Activated B cell treated with CpG ODN at 0.5 μM for 24 hours (primary cell): ENCODE measurements around the gene PTPRO. TPM values are rescaled to one million over a fixed set of nuclear protein-coding genes. Genes with fewer than 3 reads are reported as not detected.

Experiments used
- ATAC-seq: fragments of 200-7000 bp; cut with Tn5 transposase; one replicate; pipeline ENCODE4 v1.10.0; 2021; ENCODE audit warnings: low read depth, mild to moderate bottlenecking, moderate library complexity
- CTCF ChIA-PET: fragments of 350-600 bp; sonication (Branson Sonifier 250); formaldehyde crosslinking; loops from one replicate; lab custom pipeline; 2021; ENCODE audit warnings: antibody characterized with exemption; lab: Charles Lee
- POLR2A ChIA-PET: fragments of 350-600 bp; sonication (Branson Sonifier 250); formaldehyde crosslinking; loops from one replicate; lab custom pipeline; 2021; ENCODE audit warnings: antibody characterized with exemption; lab: Charles Lee
- DNase-seq: peaks from one replicate; pipeline ENCODE4 v3.0.0; 2022
- H3K27ac Mint-ChIP-seq: one replicate; pipeline ENCODE4 v1.8.0; 2020; ENCODE audit warnings: mixed read lengths
- H3K27me3 Mint-ChIP-seq: one replicate; pipeline ENCODE4 v1.8.0; 2021; ENCODE audit warnings: mixed read lengths
- H3K36me3 Mint-ChIP-seq: one replicate; pipeline ENCODE4 v1.8.0; 2021; ENCODE audit warnings: low read depth, mixed read lengths
- H3K4me1 Mint-ChIP-seq: one replicate; pipeline ENCODE4 v1.8.0; 2021; ENCODE audit warnings: mixed read lengths
- H3K4me3 Mint-ChIP-seq: one replicate; pipeline ENCODE4 v1.8.0; 2020; ENCODE audit warnings: mild to moderate bottlenecking, mixed read lengths
- H3K9me3 Mint-ChIP-seq: one replicate; pipeline ENCODE4 v1.8.0; 2020; ENCODE audit warnings: mixed read lengths
- CTCF ChIP-seq: fragments of 200-600 bp; IDR thresholded peaks from one replicate; pipeline ENCODE4 v1.8.0; 2022; ENCODE audit warnings: antibody characterized with exemption, mild to moderate bottlenecking
- intact Hi-C: fragments of 100-400 bp; cut with micrococcal nuclease; formaldehyde crosslinking; loops from one replicate; pipeline ENCODE4 v1.15.1; 2024
- total RNA-seq: library from RNA; stranded (reverse); gene quantifications from 2 replicates; pipeline ENCODE4 v1.2.3, GENCODE V29; 2022

Gene PTPRO
- total RNA-seq, 1 donor from 2014 or later, result 23.9 TPM

GRCh38 chr12:15526033-15526432 is 203.7 kb downstream of the PTPRO start:
- Mint-ChIP-seq H3K27ac (peak overlapping the region; percentile 72), H3K9me3 (peaks cover 2% of the 10 kb centered on the region), H3K4me1 (peaks cover 12% of the 10 kb centered on the region), H3K4me3 (peak overlapping the region; percentile 35), H3K27me3 (no peaks in the 10 kb centered on the region), H3K36me3 (peaks cover 2% of the 10 kb centered on the region)
- intact Hi-C loops, result loop anchor here (1.0 to 10.0 kb wide), 5 partner anchors 355 to 891 kb away; partner anchors contain the start of gene ART4
- DNase-seq, result no peak
- CTCF ChIA-PET, result interaction anchor here (0.6 to 4.1 kb wide), 11 partner anchors 8 to 563 kb away, joined by 3 to 53 read pairs (median 3); partner anchors contain the start of gene RERG
- TF ChIP-seq CTCF, result no peak
- POLR2A ChIA-PET, result interaction anchor here (0.6 to 1.4 kb wide), 4 partner anchors 19 to 1245 kb away, joined by 3 to 5 read pairs (median 4); a partner anchor contains a TSS
- ATAC-seq, result peak; percentile 100

- Mint-ChIP-seq H3K27me3 (no peaks in the 10 kb centered on the region), H3K4me1 (peaks cover 14% of the 10 kb centered on the region), H3K9me3 (peaks cover 2% of the 10 kb centered on the region), H3K36me3 (peaks cover 2% of the 10 kb centered on the region), H3K4me3 (no peak overlapping the region), H3K27ac (no peak overlapping the region)
- ChIA-PET POLR2A (interaction anchor here (1.0 kb wide), 1 partner anchor 57 kb away, joined by 4 read pairs; no protein-coding TSS in a partner anchor), CTCF (interaction anchor here (0.9 to 9.6 kb wide), 5 partner anchors 7 to 328 kb away, joined by 3 to 480 read pairs (median 6); no protein-coding TSS in a partner anchor)
- intact Hi-C loops, result loop anchor here (5.0 to 10.0 kb wide), 4 partner anchors 533 to 893 kb away; partner anchors contain the start of gene ART4
- ATAC-seq, result no peak
- no peak for TF ChIP-seq CTCF
- no peak for DNase-seq
Measured at GRCh38 chr12:15527201-15528080, 205.1 kb downstream of the PTPRO start.

- TF ChIP-seq CTCF, result no peak
- Mint-ChIP-seq H3K36me3 (peaks cover 2% of the 10 kb centered on the region), H3K27me3 (no peaks in the 10 kb centered on the region), H3K27ac (no peak overlapping the region), H3K9me3 (peaks cover 2% of the 10 kb centered on the region), H3K4me3 (no peak overlapping the region), H3K4me1 (peaks cover 20% of the 10 kb centered on the region)
- ChIA-PET CTCF (interaction anchor here (9.6 kb wide), 1 partner anchor 55 kb away, joined by 480 read pairs; no protein-coding TSS in a partner anchor), POLR2A (interaction anchor here (0.6 kb wide), 1 partner anchor 533 kb away, joined by 3 read pairs; no protein-coding TSS in a partner anchor)
- DNase-seq, result no peak
- no peak for ATAC-seq
- intact Hi-C loops, result loop anchor here (5.0 to 10.0 kb wide), 4 partner anchors 534 to 894 kb away; partner anchors contain the start of gene ART4
Measured at GRCh38 chr12:15528666-15529065, 206.4 kb downstream of the PTPRO start.

- no peak overlapping the region for H3K27ac Mint-ChIP-seq
- POLR2A ChIA-PET, result no interaction called here
- no peaks in the 10 kb centered on the region for H3K27me3 Mint-ChIP-seq
- ATAC-seq, result no peak
- H3K9me3 Mint-ChIP-seq, result peaks cover 2% of the 10 kb centered on the region
- intact Hi-C loops, result loop anchor here (5.0 kb wide), 1 partner anchor 257 kb away; the partner anchor contains the start of gene EPS8
- no peak for TF ChIP-seq CTCF
- no peak for DNase-seq
- H3K4me1 Mint-ChIP-seq, result peaks cover 20% of the 10 kb centered on the region
- H3K36me3 Mint-ChIP-seq, result peaks cover 2% of the 10 kb centered on the region
- CTCF ChIA-PET, result interaction anchor here (2.8 to 9.6 kb wide), 3 partner anchors 18 to 61 kb away, joined by 30 to 480 read pairs (median 60); no protein-coding TSS in a partner anchor
- H3K4me3 Mint-ChIP-seq, result no peak overlapping the region
Measured at GRCh38 chr12:15530361-15530760, 208.1 kb downstream of the PTPRO start.
